GM12878 (cell line): Measurements from ENCODE around the gene TACC3. TPM values are rescaled to one million over a fixed set of nuclear protein-coding genes. Genes with fewer than 3 reads are reported as not detected.
A peak's percentile ranks its signal among the peaks of the same experiment; 100 is the strongest.

Experiments used
- ATAC-seq: fragments of 200-7000 bp; cut with Tn5 transposase; 3 replicates; pipeline ENCODE4 v1.9.1; 2020; ENCODE audit warnings: mild to moderate bottlenecking, moderate library complexity
- BruUV-seq: library from RNA; stranded (reverse); fragments of 400-500 nt; replicated peaks from 2 replicates; lab custom pipeline; 2021; lab: Mats Ljungman, UMichigan
- CTCF ChIA-PET: fragments of 300-600 bp; sonication (Branson Sonifier 250); formaldehyde crosslinking; extraction: SDS; loops from one replicate; lab custom pipeline; 2021; ENCODE audit warnings: inconsistent platforms; lab: Yijun Ruan, JAX
- POLR2A ChIA-PET: fragments of 350-600 bp; formaldehyde crosslinking; extraction: SDS; loops from one replicate; lab custom pipeline; 2021; ENCODE audit warnings: inconsistent platforms; lab: Charles Lee
- RAD21 ChIA-PET: fragments of 300-600 bp; sonication (Branson Sonifier 250); formaldehyde crosslinking; loops from one replicate; lab custom pipeline; 2023; ENCODE audit warnings: antibody characterized with exemption; ENCODE audit not compliant: unreplicated experiment; lab: Charles Lee
- SMC1A ChIA-PET: fragments of 300-600 bp; sonication (Branson Sonifier 250); formaldehyde crosslinking; loops from one replicate; lab custom pipeline; 2023; ENCODE audit not compliant: unreplicated experiment, uncharacterized antibody; lab: Charles Lee
- DNase-seq: peaks from one replicate; pipeline ENCODE4 v3.0.0-alpha.2; 2011; ENCODE audit warnings: low read depth, low spot score
- FAIRE-seq: peaks from 3 replicates; lab custom pipeline; 2011; peaks lifted over from hg19 to GRCh38; lab: Jason Lieb, UNC
- H2AFZ ChIP-seq: 2 replicates; pipeline ENCODE4 v1.6.0; 2011; ENCODE audit warnings: low read depth, low read length, control low read depth; ENCODE audit not compliant: control insufficient read depth
- H3K27ac ChIP-seq: 2 replicates; pipeline ENCODE4 v1.5.1; 2011; ENCODE audit warnings: control low read depth; ENCODE audit not compliant: control insufficient read depth, insufficient read depth
- H3K27me3 ChIP-seq, 2 experiments: replicated peaks in 1 of 2; 2 replicates each; pipeline versions ENCODE4 v1.6.0 to v1.6.1; 2011; ENCODE audit warnings: low read length in 1 of 2; ENCODE audit not compliant: control insufficient read depth in 2 of 2, insufficient read depth in 2 of 2
- H3K36me3 ChIP-seq, 2 experiments: 2 replicates each; pipeline ENCODE4 v1.5.1; 2011; ENCODE audit warnings: low read length in 1 of 2; ENCODE audit not compliant: control insufficient read depth in 2 of 2, insufficient read depth in 2 of 2
- H3K4me1 ChIP-seq: 2 replicates; pipeline ENCODE4 v1.6.1; 2011; ENCODE audit warnings: mild to moderate bottlenecking, low read length, moderate library complexity, mixed read lengths; ENCODE audit not compliant: control insufficient read depth, insufficient read depth
- H3K4me2 ChIP-seq: 2 replicates; pipeline ENCODE4 v1.6.0; 2011; ENCODE audit warnings: control low read depth; ENCODE audit not compliant: control insufficient read depth, insufficient read depth
- H3K4me3 ChIP-seq: fragments of 200-600 bp; sonication (generic); 2 replicates; pipeline ENCODE4 v1.5.1; 2016
- H3K79me2 ChIP-seq: 2 replicates; pipeline ENCODE4 v1.6.0; 2011; ENCODE audit warnings: low read length; ENCODE audit not compliant: control insufficient read depth, insufficient read depth
- H3K9ac ChIP-seq: 2 replicates; pipeline ENCODE4 v1.8.0; 2011; ENCODE audit warnings: low read length, control low read depth, mixed read lengths; ENCODE audit not compliant: control insufficient read depth, insufficient read depth
- H3K9me3 ChIP-seq: replicated peaks from 3 replicates; pipeline ENCODE4 v1.5.1; 2011; ENCODE audit warnings: mild to moderate bottlenecking, low read length; ENCODE audit not compliant: control insufficient read depth, insufficient read depth
- H4K20me1 ChIP-seq: 2 replicates; pipeline ENCODE4 v1.6.0; 2011; ENCODE audit not compliant: control insufficient read depth, insufficient read depth
- CREM ChIP-seq: IDR thresholded peaks from 2 replicates; pipeline ENCODE4 v1.6.1; 2014; ENCODE audit warnings: antibody characterized with exemption, low read depth
- EP300 ChIP-seq, 2 experiments: fragments of 150-350 bp in 1 of 2; IDR thresholded peaks; 2 replicates each; pipeline ENCODE4 v1.6.1; 2011 to 2012; ENCODE audit warnings: low read depth in 2 of 2, low read length in 2 of 2, borderline replicate concordance in 1 of 2, improper control_type of control experiment in 1 of 2, inconsistent platforms in 1 of 2; ENCODE audit not compliant: control insufficient read depth in 1 of 2
- GABPA ChIP-seq: IDR thresholded peaks from 2 replicates; pipeline ENCODE4 v1.6.1; 2014; ENCODE audit warnings: antibody characterized with exemption, low read depth, mild to moderate bottlenecking, inconsistent platforms
- IRF4 ChIP-seq: IDR thresholded peaks from 2 replicates; pipeline ENCODE4 v1.6.1; 2011; ENCODE audit warnings: low read depth, low read length
- JUNB ChIP-seq: IDR thresholded peaks from 2 replicates; pipeline ENCODE4 v1.6.1; 2016; ENCODE audit warnings: antibody characterized with exemption, mild to moderate bottlenecking
- ZBTB11 ChIP-seq: fragments of 450-650 bp; formaldehyde crosslinking; IDR thresholded peaks from 2 replicates; pipeline ENCODE4 v1.5.0; 2022; ENCODE audit warnings: mild to moderate bottlenecking, missing genetic modification characterization
- ZBTB40 ChIP-seq: fragments of 450-650 bp; IDR thresholded peaks from 2 replicates; pipeline ENCODE4 v1.6.1; 2016; ENCODE audit warnings: mild to moderate bottlenecking, moderate library complexity, borderline replicate concordance
- WGBS: methylation state at CpG from one replicate; pipeline ENCODE4 v1.1.6; 2016; ENCODE audit warnings: low lambda C conversion rate; ENCODE audit not compliant: insufficient replicate concordance, insufficient coverage; ENCODE audit errors: missing lambda C conversion rate; 5-methylcytosine and 5-hydroxymethylcytosine counted together
- in situ Hi-C: fragments of 300-500 bp; cut with MboI; formaldehyde crosslinking; loops from 9 replicates; pipeline ENCODE4 v1.14.3; 2018; ENCODE audit warnings: mixed read lengths
- intact Hi-C: fragments of 100-400 bp; cut with micrococcal nuclease; formaldehyde crosslinking; loops from one replicate; pipeline ENCODE4 v1.14.2; 2022; ENCODE audit not compliant: unreplicated experiment
- polyA plus RNA-seq, 11 experiments: library from polyadenylated mRNA; depleted of rRNA in 4 of 11; unstranded in 6 of 11; stranded (reverse) in 5 of 11; fragments of >200 nt; fragmentation: Nextera tagmentation in 4 of 11; fragmentation: Illumina TruSeq in 1 of 11; extraction: Ambion mirVana in 4 of 11; extraction: Trizol in 1 of 11; gene quantifications; 1 replicate in 1 of 11; 2 replicates in 10 of 11; pipeline versions ENCODE4 v1.2.1 to v1.2.3, GENCODE V29; 2011 to 2016; ENCODE audit warnings: inconsistent platforms in 2 of 11, missing spikeins in 2 of 11, low read depth in 1 of 11
- total RNA-seq, 4 experiments: library from RNA; depleted of rRNA in 3 of 4; stranded (reverse); fragments of >200 nt in 3 of 4; fragmentation: Illumina TruSeq in 1 of 4; extraction: Trizol in 1 of 4; gene quantifications; 2 replicates each; pipeline versions ENCODE4 v1.2.1 to v1.2.3, GENCODE V29; 2013 to 2021

TACC3 gene
- total and polyA plus RNA-seq, 10 of the 15 experiments (the other 5 are each of a cell fraction or from before 2014, with no cell fraction given): 2.8 to 121 (median 73.3) TPM

GRCh38 chr4:1754336-1754735 lies 33.0 kb downstream of the TACC3 start:
- Histone ChIP-seq H3K4me2 (no peak overlapping the region), H3K9ac (no peak overlapping the region), H3K36me3 (no peaks in the 10 kb centered on the region), H3K4me3 (no peak overlapping the region), H3K9me3 (no peaks in the 10 kb centered on the region), H3K4me1 (no peaks in the 10 kb centered on the region), H3K27ac (no peak overlapping the region), H2AFZ (no peak overlapping the region), H3K79me2 (no peaks in the 10 kb centered on the region), H4K20me1 (no peaks in the 10 kb centered on the region), H3K27me3 (no peaks in the 10 kb centered on the region)
- WGBS: 16% methylated on average over 5 of the region's 5 CpGs
- FAIRE-seq: no peak
- ATAC-seq: peak; percentile 12
- intact Hi-C loops: no loop called here
- ChIA-PET POLR2A (no interaction called here), RAD21 (no interaction called here), SMC1A (no interaction called here), CTCF (interaction anchor here (1.0 kb wide), 1 partner anchor 470 kb away, joined by 3 read pairs; no protein-coding TSS in a partner anchor)
- in situ Hi-C loops: no loop called here
- DNase-seq: no peak
- TF ChIP-seq CREM (no peak), JUNB (no peak), IRF4 (no peak), EP300 (IDR thresholded peaks at IDR 0.05; ENCODE audit: borderline replicate concordance in 1 of 2, control insufficient read depth in 1 of 2, low read depth in 2 of 2, low read length in 2 of 2) (no peak), ZBTB40 (no peak), ZBTB11 (CRISPR knock-in tag) (no peak), GABPA (no peak)
- no TSS peak for BruUV-seq
